ENCODE measurements around the gene MAP4K3.

Gene MAP4K3

DNA sequence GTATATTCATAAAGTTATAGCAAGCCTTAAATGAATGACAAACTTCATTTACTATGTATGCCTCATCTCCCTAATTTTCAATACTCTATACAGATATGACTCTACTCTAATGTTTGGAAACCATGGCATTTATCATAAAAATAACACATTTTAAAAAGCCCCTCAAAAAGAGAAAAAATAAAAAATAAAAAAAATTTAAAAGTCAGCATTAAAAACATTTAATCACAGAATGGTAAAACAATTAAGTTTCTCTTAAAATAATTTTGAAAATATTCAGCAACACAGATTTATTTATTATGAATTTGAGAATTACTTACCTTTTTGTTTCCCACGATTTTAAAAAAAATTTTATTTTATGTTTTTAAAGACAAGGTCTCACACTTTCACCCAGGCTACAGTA lies 128.3 kb downstream of the MAP4K3 start:
- Histone ChIP-seq H3K9me3 (ENCODE audit: control insufficient read depth, insufficient read depth, low read length) (no peaks in the 10 kb centered on the region), H3K36me3 (ENCODE audit: control insufficient read depth, insufficient read depth, low read length) (peaks cover 2% of the 10 kb centered on the region; the same call in 1 of the 2 replicates), H3K27me3 (ENCODE audit: control insufficient read depth, insufficient read depth, low read length) (no peaks in the 10 kb centered on the region), H3K4me3 (ENCODE audit: low read length) (no peak overlapping the region), H3K4me1 (ENCODE audit: control insufficient read depth, insufficient read depth, low read length) (no peaks in the 10 kb centered on the region), H3K27ac (ENCODE audit: low read length) (no peak overlapping the region)
- no CpG with 5 or more reads among the region's 1 CpG for WGBS (ENCODE audit: insufficient coverage, insufficient read length)
- DNase-seq (ENCODE audit: low read depth, low spot score): no peak

DNA sequence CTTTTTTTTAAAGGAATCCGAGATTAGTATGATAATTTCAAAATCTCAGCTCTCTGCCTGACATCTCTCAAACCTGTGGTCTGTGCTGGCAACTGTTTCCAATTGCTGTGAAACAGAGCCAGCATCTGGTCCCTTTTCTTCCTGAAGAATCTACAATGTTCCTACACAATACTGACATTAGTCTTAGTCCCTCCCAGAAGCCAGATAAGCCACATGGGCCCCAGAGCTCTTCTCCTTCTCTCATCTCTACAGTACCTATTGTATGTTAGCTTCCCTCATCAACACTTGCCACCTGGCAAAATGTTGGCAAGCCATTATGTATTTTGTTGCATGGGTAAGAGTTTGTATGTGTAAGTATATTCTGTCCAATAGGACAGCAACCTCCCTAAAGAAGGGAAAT lies 130.5 kb downstream of the MAP4K3 start:
- Histone ChIP-seq H3K4me3 (ENCODE audit: low read length) (no peak overlapping the region), H3K27ac (ENCODE audit: low read length) (no peak overlapping the region), H3K27me3 (ENCODE audit: control insufficient read depth, insufficient read depth, low read length) (no peaks in the 10 kb centered on the region), H3K36me3 (ENCODE audit: control insufficient read depth, insufficient read depth, low read length) (no peaks in the 10 kb centered on the region), H3K4me1 (ENCODE audit: control insufficient read depth, insufficient read depth, low read length) (no peaks in the 10 kb centered on the region), H3K9me3 (ENCODE audit: control insufficient read depth, insufficient read depth, low read length) (no peaks in the 10 kb centered on the region)
- no peak for DNase-seq (ENCODE audit: low read depth, low spot score)
- no CpG with 5 or more reads among the region's 1 CpG for WGBS (ENCODE audit: insufficient coverage, insufficient read length)

DNA sequence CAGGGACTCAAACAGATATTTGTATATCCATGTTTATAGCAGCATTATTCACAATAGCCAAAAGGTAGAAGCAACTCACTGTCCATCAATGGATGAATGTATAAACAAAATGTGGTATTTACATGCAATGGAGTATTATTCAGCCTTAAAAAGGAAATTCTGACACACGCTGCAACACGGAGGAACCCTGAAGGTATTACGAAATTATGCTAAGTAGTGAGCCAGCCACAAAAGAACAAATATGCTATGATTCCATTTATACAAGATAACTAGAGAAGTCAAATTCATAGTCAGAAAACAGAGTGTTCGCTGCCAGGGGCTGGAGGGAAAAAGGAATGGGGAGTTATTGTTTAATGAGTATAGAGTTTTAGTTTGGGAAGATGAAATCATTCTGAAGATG lies 132.4 kb downstream of the MAP4K3 start:
- WGBS (ENCODE audit: insufficient coverage, insufficient read length): no CpG with 5 or more reads among the region's 4 CpGs
- Histone ChIP-seq H3K36me3 (ENCODE audit: control insufficient read depth, insufficient read depth, low read length) (no peaks in the 10 kb centered on the region), H3K4me1 (ENCODE audit: control insufficient read depth, insufficient read depth, low read length) (no peaks in the 10 kb centered on the region)

DNA sequence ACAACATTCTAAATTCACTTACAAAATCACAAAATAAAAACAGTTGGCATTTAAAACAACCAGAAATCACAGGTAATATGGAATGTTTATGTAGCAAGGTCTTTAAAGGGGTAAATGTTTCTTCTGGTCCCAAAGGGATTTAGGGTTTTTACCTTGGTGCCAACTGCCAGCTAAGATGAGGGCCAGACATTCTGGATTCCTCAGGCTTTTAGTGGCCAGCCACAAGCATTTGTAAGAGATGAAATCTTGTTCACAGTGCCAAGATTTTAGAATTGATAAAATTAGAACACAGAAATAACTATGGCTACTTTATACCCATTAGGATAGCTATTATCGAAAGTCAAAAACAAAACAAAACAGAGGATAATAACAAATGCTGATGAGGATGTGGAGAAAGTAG lies 132.9 kb downstream of the MAP4K3 start:
- Histone ChIP-seq H3K9me3 (ENCODE audit: control insufficient read depth, insufficient read depth, low read length) (no peaks in the 10 kb centered on the region), H3K4me1 (ENCODE audit: control insufficient read depth, insufficient read depth, low read length) (no peaks in the 10 kb centered on the region), H3K27ac (ENCODE audit: low read length) (no peak overlapping the region), H3K36me3 (ENCODE audit: control insufficient read depth, insufficient read depth, low read length) (no peaks in the 10 kb centered on the region), H3K4me3 (ENCODE audit: low read length) (no peak overlapping the region), H3K27me3 (ENCODE audit: control insufficient read depth, insufficient read depth, low read length) (no peaks in the 10 kb centered on the region)
- no peak for DNase-seq (ENCODE audit: low read depth, low spot score)
- WGBS (ENCODE audit: insufficient coverage, insufficient read length): no CpG with 5 or more reads among the region's 1 CpG

More for the DNA sequence above, 132.4 kb downstream of the MAP4K3 start:
- no peak for DNase-seq (ENCODE audit: low read depth, low spot score)
- no peak overlapping the region for H3K27ac ChIP-seq (ENCODE audit: low read length)
- H3K4me3 ChIP-seq (ENCODE audit: low read length): no peak overlapping the region
- H3K9me3 ChIP-seq (ENCODE audit: control insufficient read depth, insufficient read depth, low read length): no peaks in the 10 kb centered on the region
- H3K27me3 ChIP-seq (ENCODE audit: control insufficient read depth, insufficient read depth, low read length): no peaks in the 10 kb centered on the region

DNA sequence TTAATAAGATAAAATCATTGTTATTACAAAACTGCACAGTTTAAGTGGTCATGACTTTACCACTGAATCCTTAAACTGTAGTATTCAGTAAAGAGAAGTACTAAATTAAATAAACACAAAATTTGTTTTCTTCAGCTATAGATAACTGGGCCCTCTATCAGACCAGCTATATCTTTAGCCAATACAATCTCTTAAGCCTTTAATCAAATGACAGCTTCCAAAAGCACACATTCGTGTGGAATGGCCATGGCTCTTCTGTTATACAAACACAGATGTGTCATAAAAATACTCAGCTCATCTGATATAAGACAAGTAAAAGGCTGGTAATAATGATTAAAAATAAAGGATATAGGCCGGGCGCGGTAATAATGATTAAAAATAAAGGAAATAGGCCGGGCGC lies 135.7 kb downstream of the MAP4K3 start:
- Histone ChIP-seq H3K4me3 (ENCODE audit: low read length) (no peak overlapping the region), H3K4me1 (ENCODE audit: control insufficient read depth, insufficient read depth, low read length) (no peaks in the 10 kb centered on the region)
- WGBS (ENCODE audit: insufficient coverage, insufficient read length): 100% methylated on average over 3 of the region's 6 CpGs

DNA sequence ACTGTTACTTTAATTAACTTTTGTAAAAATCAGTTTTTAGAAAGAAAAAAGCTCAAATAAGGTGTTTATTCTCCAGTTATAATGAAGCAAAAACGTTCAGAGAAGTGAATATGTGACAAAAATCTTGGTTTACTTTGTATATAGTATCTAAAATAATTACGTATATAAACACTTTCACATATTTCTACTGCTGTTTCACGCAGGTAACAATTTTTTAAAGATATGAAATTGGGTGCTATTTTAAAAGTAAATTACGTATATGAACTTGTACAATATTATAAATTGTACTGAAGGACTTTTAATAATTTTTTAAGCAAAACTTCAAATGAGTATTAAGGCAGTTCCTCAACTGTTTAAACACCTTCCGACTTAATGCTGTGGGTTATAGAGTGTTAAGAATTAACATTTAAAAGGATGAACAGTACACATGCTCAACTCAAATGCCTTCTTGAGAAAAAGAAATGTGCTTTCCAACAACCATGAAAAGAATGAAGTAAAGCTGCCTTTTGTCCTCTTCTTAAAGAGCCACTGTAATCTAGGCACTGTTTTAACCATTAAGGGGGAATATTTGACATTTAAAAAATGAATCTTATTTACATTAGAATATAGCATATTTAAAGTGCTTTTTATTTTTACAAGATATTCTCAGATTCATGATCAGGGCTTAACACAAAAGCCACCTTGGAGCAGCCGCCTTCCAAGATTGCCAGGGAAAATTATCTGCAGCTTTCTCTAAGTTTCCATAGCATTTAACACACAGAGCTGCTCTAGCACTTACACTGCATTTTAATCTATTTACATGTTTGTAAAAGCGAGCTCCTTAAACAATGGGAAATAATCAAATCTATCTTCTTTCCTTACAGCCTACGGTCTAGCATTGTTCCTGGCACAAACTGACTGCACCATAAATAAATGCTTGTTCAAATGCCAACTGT lies 136.8 kb downstream of the MAP4K3 start:
- no peak for DNase-seq (ENCODE audit: low read depth, low spot score)
- H3K4me1 ChIP-seq (ENCODE audit: control insufficient read depth, insufficient read depth, low read length): no peaks in the 10 kb centered on the region
- no peaks in the 10 kb centered on the region for H3K9me3 ChIP-seq (ENCODE audit: control insufficient read depth, insufficient read depth, low read length)
- no peak overlapping the region for H3K4me3 ChIP-seq (ENCODE audit: low read length)
- H3K27ac ChIP-seq (ENCODE audit: low read length): no peak overlapping the region
- no CpG with 5 or more reads among the region's 8 CpGs for WGBS (ENCODE audit: insufficient coverage, insufficient read length)
- no peaks in the 10 kb centered on the region for H3K27me3 ChIP-seq (ENCODE audit: control insufficient read depth, insufficient read depth, low read length)
- H3K36me3 ChIP-seq (ENCODE audit: control insufficient read depth, insufficient read depth, low read length): no peaks in the 10 kb centered on the region

More for the DNA sequence above, 135.7 kb downstream of the MAP4K3 start:
- no peak overlapping the region for H3K27ac ChIP-seq (ENCODE audit: low read length)
- H3K36me3 ChIP-seq (ENCODE audit: control insufficient read depth, insufficient read depth, low read length): no peaks in the 10 kb centered on the region
- H3K9me3 ChIP-seq (ENCODE audit: control insufficient read depth, insufficient read depth, low read length): no peaks in the 10 kb centered on the region
- no peak for DNase-seq (ENCODE audit: low read depth, low spot score)
- H3K27me3 ChIP-seq (ENCODE audit: control insufficient read depth, insufficient read depth, low read length): no peaks in the 10 kb centered on the region

DNA sequence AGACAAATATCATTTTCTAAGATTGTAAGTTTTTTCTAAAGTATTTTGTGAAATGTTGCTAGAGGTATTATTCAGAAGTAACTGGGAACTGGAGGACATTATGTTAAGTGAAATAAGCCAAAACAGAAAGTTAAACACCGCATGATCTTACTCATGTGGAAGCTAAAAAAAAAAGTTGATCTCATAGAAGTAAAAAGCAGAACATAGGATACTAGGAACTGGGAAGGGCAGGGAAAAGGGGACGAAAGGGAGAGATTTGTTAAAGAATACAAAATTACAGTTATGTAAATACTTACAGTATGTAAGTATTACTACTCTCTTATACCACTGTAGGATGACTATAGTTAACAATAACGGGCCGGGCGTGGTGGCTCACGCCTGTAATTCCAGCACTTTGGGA lies 146.7 kb downstream of the MAP4K3 start:
- Histone ChIP-seq H3K36me3 (ENCODE audit: control insufficient read depth, insufficient read depth, low read length) (no peaks in the 10 kb centered on the region; the same call in 1 of the 2 replicates), H3K4me1 (ENCODE audit: control insufficient read depth, insufficient read depth, low read length) (no peaks in the 10 kb centered on the region), H3K27ac (ENCODE audit: low read length) (no peak overlapping the region), H3K27me3 (ENCODE audit: control insufficient read depth, insufficient read depth, low read length) (no peaks in the 10 kb centered on the region), H3K9me3 (ENCODE audit: control insufficient read depth, insufficient read depth, low read length) (no peaks in the 10 kb centered on the region), H3K4me3 (ENCODE audit: low read length) (no peak overlapping the region)
- no CpG with 5 or more reads among the region's 6 CpGs for WGBS (ENCODE audit: insufficient coverage, insufficient read length)
- DNase-seq (ENCODE audit: low read depth, low spot score): no peak

DNA sequence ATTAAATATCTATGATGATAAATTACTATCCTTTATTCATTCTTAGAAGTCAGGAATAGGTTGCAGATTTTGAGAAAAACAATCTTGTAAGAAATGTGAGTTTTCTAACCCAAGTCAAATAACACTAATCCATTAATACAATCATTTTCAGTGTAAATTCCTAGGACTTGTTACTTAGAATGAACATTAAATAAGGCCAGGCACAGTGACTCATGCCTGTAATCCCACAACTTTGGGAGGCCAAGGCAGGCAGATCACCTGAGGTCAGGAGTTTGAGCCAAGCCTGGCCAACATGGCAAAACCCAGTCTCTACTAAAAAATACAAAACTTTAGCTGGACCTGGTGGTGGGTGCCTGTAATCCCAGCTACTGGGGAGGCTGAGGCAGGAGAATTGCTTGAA lies 147.5 kb downstream of the MAP4K3 start:
- no peak for DNase-seq (ENCODE audit: low read depth, low spot score)
- no peaks in the 10 kb centered on the region; the same call in 1 of the 2 replicates for H3K36me3 ChIP-seq (ENCODE audit: control insufficient read depth, insufficient read depth, low read length)
- H3K4me1 ChIP-seq (ENCODE audit: control insufficient read depth, insufficient read depth, low read length): no peaks in the 10 kb centered on the region
- no peaks in the 10 kb centered on the region for H3K9me3 ChIP-seq (ENCODE audit: control insufficient read depth, insufficient read depth, low read length)
- H3K27ac ChIP-seq (ENCODE audit: low read length): no peak overlapping the region
- H3K27me3 ChIP-seq (ENCODE audit: control insufficient read depth, insufficient read depth, low read length): no peaks in the 10 kb centered on the region
- H3K4me3 ChIP-seq (ENCODE audit: low read length): no peak overlapping the region

DNA sequence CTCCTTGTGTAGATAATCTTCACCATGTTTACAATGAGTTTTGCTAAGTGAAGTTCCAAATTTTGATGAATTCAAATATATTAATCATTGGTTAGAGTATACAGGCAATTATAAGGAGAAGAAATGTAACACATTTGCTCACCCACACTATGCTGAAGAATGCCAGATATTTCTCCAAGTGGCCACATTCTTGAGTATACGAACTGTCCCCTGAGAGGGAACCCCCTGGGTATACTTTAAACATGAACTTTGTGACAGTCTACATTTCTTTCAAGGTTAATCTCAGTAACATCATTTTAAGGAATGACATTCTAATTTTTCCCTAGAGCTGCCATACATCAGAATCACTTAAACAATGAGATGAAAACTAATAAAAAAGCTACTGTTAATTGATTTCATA lies 153.5 kb downstream of the MAP4K3 start:
- H3K4me3 ChIP-seq (ENCODE audit: low read length): no peak overlapping the region
- no peaks in the 10 kb centered on the region for H3K4me1 ChIP-seq (ENCODE audit: control insufficient read depth, insufficient read depth, low read length)
- H3K9me3 ChIP-seq (ENCODE audit: control insufficient read depth, insufficient read depth, low read length): no peaks in the 10 kb centered on the region
- H3K27ac ChIP-seq (ENCODE audit: low read length): no peak overlapping the region
- no peak for DNase-seq (ENCODE audit: low read depth, low spot score)
- no peaks in the 10 kb centered on the region for H3K36me3 ChIP-seq (ENCODE audit: control insufficient read depth, insufficient read depth, low read length)
- WGBS (ENCODE audit: insufficient coverage, insufficient read length): no CpG with 5 or more reads among the region's 1 CpG
- no peaks in the 10 kb centered on the region for H3K27me3 ChIP-seq (ENCODE audit: control insufficient read depth, insufficient read depth, low read length)

DNA sequence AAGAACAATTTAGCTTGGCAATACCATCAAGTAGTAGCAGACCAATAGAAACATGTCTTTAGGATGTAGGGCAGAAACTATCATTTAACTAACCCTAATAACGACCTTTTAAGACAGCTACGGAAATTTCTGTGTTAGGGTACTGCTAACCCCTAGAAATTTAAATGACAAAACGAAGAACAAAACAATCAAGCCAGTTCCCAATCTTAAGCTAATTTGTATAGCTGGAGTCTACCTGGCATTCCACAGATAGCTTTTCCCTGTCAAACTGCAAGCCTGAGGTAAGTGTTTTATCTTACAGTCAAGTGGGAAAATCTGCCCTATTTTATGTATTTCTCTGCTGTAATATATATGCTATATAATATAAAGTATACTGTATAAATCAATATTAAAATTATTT lies 155.7 kb downstream of the MAP4K3 start:
- Histone ChIP-seq H3K4me1 (ENCODE audit: control insufficient read depth, insufficient read depth, low read length) (no peaks in the 10 kb centered on the region), H3K27ac (ENCODE audit: low read length) (no peak overlapping the region), H3K36me3 (ENCODE audit: control insufficient read depth, insufficient read depth, low read length) (no peaks in the 10 kb centered on the region; the same call in 1 of the 2 replicates), H3K4me3 (ENCODE audit: low read length) (no peak overlapping the region), H3K27me3 (ENCODE audit: control insufficient read depth, insufficient read depth, low read length) (no peaks in the 10 kb centered on the region), H3K9me3 (ENCODE audit: control insufficient read depth, insufficient read depth, low read length) (no peaks in the 10 kb centered on the region)
- no peak for DNase-seq (ENCODE audit: low read depth, low spot score)
- no CpG with 5 or more reads among the region's 3 CpGs for WGBS (ENCODE audit: insufficient coverage, insufficient read length)

DNA sequence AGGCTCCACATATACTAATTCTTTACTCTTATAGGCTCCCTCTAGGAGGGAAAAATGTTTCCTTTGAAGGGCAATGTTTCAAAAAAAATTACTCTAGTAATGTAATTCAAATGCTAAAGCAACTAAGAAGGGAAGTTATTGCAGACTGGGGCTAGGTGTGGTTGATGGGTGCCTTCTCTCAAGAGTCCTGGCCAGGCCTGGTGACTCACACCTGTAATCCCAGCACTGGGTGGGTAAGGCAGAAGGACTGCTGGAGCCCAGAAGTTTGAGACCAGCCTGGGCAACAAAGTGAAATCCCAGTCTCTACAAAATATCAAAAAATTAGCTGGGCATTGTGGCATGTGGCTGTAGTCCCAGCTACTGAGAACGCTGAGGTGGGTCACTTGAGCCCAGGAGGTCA lies 162.1 kb downstream of the MAP4K3 start:
- no peaks in the 10 kb centered on the region for H3K27me3 ChIP-seq (ENCODE audit: control insufficient read depth, insufficient read depth, low read length)
- no peak overlapping the region for H3K27ac ChIP-seq (ENCODE audit: low read length)
- H3K4me3 ChIP-seq (ENCODE audit: low read length): no peak overlapping the region
- H3K36me3 ChIP-seq (ENCODE audit: control insufficient read depth, insufficient read depth, low read length): no peaks in the 10 kb centered on the region; the same call in 1 of the 2 replicates
- no CpG with 5 or more reads among the region's 1 CpG for WGBS (ENCODE audit: insufficient coverage, insufficient read length)
- H3K4me1 ChIP-seq (ENCODE audit: control insufficient read depth, insufficient read depth, low read length): no peaks in the 10 kb centered on the region; the same call in 1 of the 2 replicates
- no peak for DNase-seq (ENCODE audit: low read depth, low spot score)
- H3K9me3 ChIP-seq (ENCODE audit: control insufficient read depth, insufficient read depth, low read length): no peaks in the 10 kb centered on the region
